PC-9 (cell line): ENCODE results near the gene SCML2. TPM values are rescaled to one million over a fixed set of nuclear protein-coding genes. Genes with fewer than 3 reads are reported as not detected.

Source experiments
- BruUV-seq: library from RNA; stranded (reverse); fragments of 400-500 nt; replicated peaks from 2 replicates; lab custom pipeline; 2021; lab: Mats Ljungman, UMichigan
- CTCF ChIA-PET: fragments of 300-600 bp; sonication (Branson Sonifier 250); formaldehyde crosslinking; loops from one replicate; lab custom pipeline; 2022; ENCODE audit warnings: antibody characterized with exemption; lab: Charles Lee
- POLR2A ChIA-PET: fragments of 300-600 bp; sonication (Branson Sonifier 250); formaldehyde crosslinking; loops from one replicate; lab custom pipeline; 2022; ENCODE audit warnings: antibody characterized with exemption; ENCODE audit not compliant: unreplicated experiment; lab: Charles Lee
- DNase-seq, 2 experiments: peaks; one replicate each; pipeline versions ENCODE4 v3.0.0 to v3.0.0-alpha.2; 2015 to 2022; ENCODE audit warnings: mixed read lengths in 1 of 2
- H2AFZ ChIP-seq: fragments of 200-600 bp; sonication (generic); 2 replicates; pipeline ENCODE4 v1.8.1; 2017; ENCODE audit warnings: antibody characterized with exemption
- H3F3A ChIP-seq: fragments of 200-600 bp; sonication (generic); 2 replicates; pipeline ENCODE4 v1.8.1; 2017; ENCODE audit warnings: antibody characterized with exemption, mild to moderate bottlenecking, low read depth; ENCODE audit not compliant: insufficient read depth
- H3K27ac ChIP-seq: fragments of 200-600 bp; sonication (generic); 2 replicates; pipeline ENCODE4 v1.6.1; 2016; ENCODE audit warnings: mixed run types
- H3K27me3 ChIP-seq: fragments of 200-600 bp; sonication (generic); 2 replicates; pipeline ENCODE4 v1.6.1; 2016; ENCODE audit warnings: low read depth, mixed run types; ENCODE audit not compliant: insufficient read depth
- H3K36me3 ChIP-seq: fragments of 200-600 bp; sonication (generic); 2 replicates; pipeline ENCODE4 v1.6.1; 2016; ENCODE audit warnings: low read depth, mixed run types
- H3K4me1 ChIP-seq: fragments of 200-600 bp; sonication (generic); replicated peaks from 2 replicates; pipeline ENCODE4 v1.6.1; 2016; ENCODE audit warnings: mixed run types; ENCODE audit not compliant: insufficient read depth
- H3K4me2 ChIP-seq: fragments of 200-600 bp; sonication (generic); 2 replicates; pipeline ENCODE4 v1.6.1; 2017; ENCODE audit warnings: mixed run types
- H3K4me3 ChIP-seq: fragments of 200-600 bp; sonication (generic); 2 replicates; pipeline ENCODE4 v1.6.1; 2016; ENCODE audit warnings: mixed run types
- H3K79me2 ChIP-seq: fragments of 200-600 bp; sonication (generic); 2 replicates; pipeline ENCODE4 v1.6.1; 2017; ENCODE audit warnings: low read depth, mixed run types
- H3K9me2 ChIP-seq: fragments of 200-600 bp; sonication (generic); 2 replicates; pipeline ENCODE4 v1.8.1; 2017; ENCODE audit warnings: mild to moderate bottlenecking; ENCODE audit not compliant: insufficient read depth
- H3K9me3 ChIP-seq: fragments of 200-600 bp; sonication (generic); 2 replicates; pipeline ENCODE4 v1.8.1; 2016; ENCODE audit warnings: low read depth; ENCODE audit not compliant: insufficient read depth
- H4K20me1 ChIP-seq: fragments of 200-600 bp; sonication (generic); 2 replicates; pipeline ENCODE4 v1.8.1; 2017; ENCODE audit not compliant: insufficient read depth
- CTCF ChIP-seq: fragments of 200-600 bp; sonication (generic); conservative IDR thresholded peaks from 2 replicates; pipeline ENCODE4 v1.6.1; 2017; ENCODE audit warnings: mixed run types, antibody characterized with exemption, mild to moderate bottlenecking, moderate library complexity
- EZH2 ChIP-seq: fragments of 200-600 bp; sonication (generic); IDR thresholded peaks from 2 replicates; pipeline ENCODE4 v1.8.0; 2017; ENCODE audit warnings: antibody characterized with exemption, low read depth
- intact Hi-C: fragments of 100-400 bp; cut with micrococcal nuclease; formaldehyde crosslinking; loops from one replicate; pipeline ENCODE4 v1.10.0; 2022; ENCODE audit not compliant: unreplicated experiment
- total RNA-seq: library from RNA; stranded (reverse); gene quantifications from 2 replicates; pipeline ENCODE4 v1.2.3, GENCODE V29; 2021

SCML2 gene
- total RNA-seq, 1 experiment from 2014 or later, result 0.92 TPM

GRCh38 chrX:18294893-18295292, 59.6 kb downstream of the SCML2 start:
- intact Hi-C loops, result no loop called here
- DNase-seq, result no peak
- Histone ChIP-seq H4K20me1 (no peaks in the 10 kb centered on the region), H3K79me2 (no peaks in the 10 kb centered on the region), H2AFZ (no peak overlapping the region), H3K36me3 (no peaks in the 10 kb centered on the region), H3K27me3 (no peaks in the 10 kb centered on the region), H3K4me2 (no peak overlapping the region), H3F3A (no peaks in the 10 kb centered on the region), H3K4me3 (no peak overlapping the region), H3K27ac (no peak overlapping the region), H3K9me3 (no peaks in the 10 kb centered on the region), H3K9me2 (no peaks in the 10 kb centered on the region), H3K4me1 (no peaks in the 10 kb centered on the region)
- POLR2A ChIA-PET, result no interaction called here
- no peak for TF ChIP-seq EZH2
- no TSS peak for BruUV-seq
- CTCF ChIA-PET, result no interaction called here

GRCh38 chrX:18291006-18291545, 63.4 kb downstream of the SCML2 start:
- intact Hi-C loops, result no loop called here
- no peaks in the 10 kb centered on the region for H3K9me3 ChIP-seq
- H2AFZ ChIP-seq, result no peak overlapping the region
- no peaks in the 10 kb centered on the region for H4K20me1 ChIP-seq
- no peaks in the 10 kb centered on the region for H3K9me2 ChIP-seq
- no peak overlapping the region for H3K27ac ChIP-seq
- TF ChIP-seq CTCF (no peak), EZH2 (no peak)
- no peak for DNase-seq
- ChIA-PET POLR2A (no interaction called here), CTCF (no interaction called here)
- H3K4me3 ChIP-seq, result no peak overlapping the region
- H3K36me3 ChIP-seq, result no peaks in the 10 kb centered on the region
- BruUV-seq, result no TSS peak
- no peaks in the 10 kb centered on the region for H3F3A ChIP-seq
- no peaks in the 10 kb centered on the region for H3K79me2 ChIP-seq
- no peaks in the 10 kb centered on the region for H3K4me1 ChIP-seq
- no peak overlapping the region for H3K4me2 ChIP-seq
- no peaks in the 10 kb centered on the region for H3K27me3 ChIP-seq

GRCh38 chrX:18290200-18290599, 64.3 kb downstream of the SCML2 start:
- no TSS peak for BruUV-seq
- intact Hi-C loops, result no loop called here

More at GRCh38 chrX:18290200-18290599, 64.3 kb downstream of the SCML2 start:
- Histone ChIP-seq H3K4me1 (no peaks in the 10 kb centered on the region), H3K4me2 (no peak overlapping the region), H3K9me2 (no peaks in the 10 kb centered on the region), H3K9me3 (no peaks in the 10 kb centered on the region), H3K4me3 (no peak overlapping the region), H2AFZ (no peak overlapping the region), H3K27me3 (no peaks in the 10 kb centered on the region), H4K20me1 (no peaks in the 10 kb centered on the region), H3K36me3 (no peaks in the 10 kb centered on the region), H3F3A (no peaks in the 10 kb centered on the region), H3K79me2 (no peaks in the 10 kb centered on the region), H3K27ac (no peak overlapping the region)
- DNase-seq, result no peak
- no peak for TF ChIP-seq CTCF
- no peak for TF ChIP-seq EZH2
- POLR2A ChIA-PET, result no interaction called here
- CTCF ChIA-PET, result no interaction called here
